HCT116 (cell line): ENCODE results near the gene QRFPR. TPM values are rescaled to one million over a fixed set of nuclear protein-coding genes. Genes with fewer than 3 reads are reported as not detected.

Experiments
- ATAC-seq: fragments of 200-7000 bp; cut with Tn5 transposase; 2 replicates; pipeline ENCODE4 v1.9.1; 2020; ENCODE audit warnings: mild to moderate bottlenecking, moderate library complexity
- BruUV-seq: library from RNA; stranded (reverse); fragments of 400-500 nt; replicated peaks from 2 replicates; lab custom pipeline; 2021; lab: Mats Ljungman, UMichigan
- CTCF ChIA-PET: fragments of 300-600 bp; sonication (Branson Sonifier 250); formaldehyde crosslinking; loops from one replicate; lab custom pipeline; 2021; ENCODE audit warnings: antibody characterized with exemption; lab: Charles Lee
- POLR2A ChIA-PET: fragments of 300-600, 350-600 bp; sonication (Branson Sonifier 250); formaldehyde crosslinking; loops from one replicate; lab custom pipeline; 2021; ENCODE audit warnings: antibody characterized with exemption; lab: Charles Lee
- RAD21 ChIA-PET, 2 experiments: fragments of 300-600 bp; sonication (Branson Sonifier 250); formaldehyde crosslinking; loops; one replicate each; lab custom pipeline; 2023; ENCODE audit warnings: low total read pairs in 2 of 2; ENCODE audit not compliant: uncharacterized antibody in 2 of 2, unreplicated experiment in 2 of 2, low non-redundant PET in 1 of 2; lab: Charles Lee
- DNase-seq: peaks from one replicate; pipeline ENCODE4 v3.0.0-alpha.2; 2010; ENCODE audit warnings: low read depth, low spot score
- H2AFZ ChIP-seq: fragments of 200-600 bp; shearing (Covaris generic), sonication (generic); 2 replicates; pipeline ENCODE4 v1.6.1; 2017; ENCODE audit warnings: low read depth, mixed run types, mixed read lengths, antibody characterized with exemption, low read length; ENCODE audit not compliant: poor library complexity, severe bottlenecking
- H3K27ac ChIP-seq: 2 replicates; pipeline ENCODE4 v1.5.1; 2012; ENCODE audit warnings: low read depth, low read length
- H3K27me3 ChIP-seq: fragments of 200-600 bp; sonication (generic); 2 replicates; pipeline ENCODE4 v1.6.1; 2016; ENCODE audit warnings: mixed run types, low read length, mixed read lengths; ENCODE audit not compliant: insufficient read depth
- H3K36me3 ChIP-seq, 2 experiments: fragments of 200-500 bp in 1 of 2; fragments of 200-600 bp in 1 of 2; sonication (Bioruptor generic) in 1 of 2; sonication (generic) in 1 of 2; 2 replicates each; pipeline versions ENCODE4 v1.5.1 to v1.6.1; 2014 to 2016; ENCODE audit warnings: low read length in 2 of 2, inconsistent platforms in 1 of 2, mixed read lengths in 1 of 2, mixed run types in 1 of 2; ENCODE audit not compliant: insufficient read depth in 2 of 2, control insufficient read depth in 1 of 2
- H3K4me1 ChIP-seq, 2 experiments: fragments of 200-600 bp in 1 of 2; sonication (generic) in 1 of 2; 2 replicates each; pipeline versions ENCODE4 v1.5.1 to v1.6.1; 2012 to 2017; ENCODE audit warnings: low read length in 2 of 2, inconsistent platforms in 1 of 2, mild to moderate bottlenecking in 1 of 2, mixed read lengths in 1 of 2, mixed run types in 1 of 2, moderate library complexity in 1 of 2; ENCODE audit not compliant: insufficient read depth in 2 of 2, control insufficient read depth in 1 of 2
- H3K4me2 ChIP-seq: fragments of 200-600 bp; sonication (generic); 2 replicates; pipeline ENCODE4 v1.6.1; 2017; ENCODE audit warnings: mixed run types, low read length, mixed read lengths
- H3K4me3 ChIP-seq, 2 experiments: fragments of 200-600 bp in 1 of 2; sonication (generic) in 1 of 2; replicated peaks in 1 of 2; 2 replicates each; pipeline ENCODE4 v1.5.1; 2011 to 2016; ENCODE audit warnings: low read length in 2 of 2, control low read depth in 1 of 2, low read depth in 1 of 2, mild to moderate bottlenecking in 1 of 2, mixed read lengths in 1 of 2, mixed run types in 1 of 2
- H3K79me2 ChIP-seq: fragments of 200-600 bp; sonication (generic); 2 replicates; pipeline ENCODE4 v1.6.1; 2017; ENCODE audit warnings: mild to moderate bottlenecking, mixed run types, low read length, moderate library complexity, mixed read lengths; ENCODE audit not compliant: insufficient read depth
- H3K9ac ChIP-seq: fragments of 200-600 bp; sonication (generic); 2 replicates; pipeline ENCODE4 v1.6.1; 2016; ENCODE audit warnings: low read length, mixed read lengths
- H3K9me2 ChIP-seq: fragments of 200-600 bp; sonication (generic), shearing (Covaris generic); 2 replicates; pipeline ENCODE4 v1.6.1; 2017; ENCODE audit warnings: mixed run types, mild to moderate bottlenecking, moderate library complexity; ENCODE audit not compliant: insufficient read depth
- H3K9me3 ChIP-seq, 2 experiments: fragments of 200-500 bp in 1 of 2; fragments of 200-600 bp in 1 of 2; sonication (Bioruptor generic) in 1 of 2; sonication (generic) in 1 of 2; 2 replicates each; pipeline ENCODE4 v1.6.1; 2014 to 2017; ENCODE audit warnings: low read length in 2 of 2, mixed read lengths in 2 of 2, inconsistent platforms in 1 of 2, low read depth in 1 of 2, mild to moderate bottlenecking in 1 of 2, mixed run types in 1 of 2, moderate library complexity in 1 of 2; ENCODE audit not compliant: control insufficient read depth in 1 of 2, insufficient read depth in 1 of 2
- H4K20me1 ChIP-seq: fragments of 200-600 bp; sonication (generic), shearing (Covaris generic); 2 replicates; pipeline ENCODE4 v1.6.1; 2017; ENCODE audit warnings: mixed run types, mild to moderate bottlenecking, moderate library complexity; ENCODE audit not compliant: insufficient read depth
- CBX3 ChIP-seq: IDR thresholded peaks from 2 replicates; pipeline ENCODE4 v1.6.1; 2012; ENCODE audit warnings: low read depth
- CEBPB ChIP-seq: IDR thresholded peaks from 2 replicates; pipeline ENCODE4 v1.6.1; 2012; ENCODE audit warnings: low read depth
- CTCF ChIP-seq, 3 experiments: fragments of 200-600 bp in 1 of 3; sonication (generic) in 1 of 3; IDR thresholded peaks in 2 of 3; conservative IDR thresholded peaks in 1 of 3; 2 replicates each; pipeline ENCODE4 v1.5.1; 2012 to 2017; ENCODE audit warnings: low read depth in 2 of 3, low read length in 2 of 3, antibody characterized with exemption in 1 of 3, borderline replicate concordance in 1 of 3, control low read depth in 1 of 3, mild to moderate bottlenecking in 1 of 3, mixed read lengths in 1 of 3, mixed run types in 1 of 3, moderate library complexity in 1 of 3; ENCODE audit not compliant: insufficient read depth in 1 of 3
- ELF1 ChIP-seq: IDR thresholded peaks from 2 replicates; pipeline ENCODE4 v1.6.1; 2012; ENCODE audit warnings: low read depth, borderline replicate concordance
- EZH2 ChIP-seq: fragments of 200-600 bp; sonication (generic); IDR thresholded peaks from 2 replicates; pipeline ENCODE4 v1.6.1; 2017; ENCODE audit warnings: antibody characterized with exemption, mixed run types
- EZH2phosphoT487 ChIP-seq: fragments of 200-600 bp; IDR thresholded peaks from 2 replicates; pipeline ENCODE4 v1.6.1; 2018; ENCODE audit warnings: antibody characterized with exemption, borderline replicate concordance
- FOSL1 ChIP-seq: IDR thresholded peaks from 2 replicates; pipeline ENCODE4 v1.6.1; 2012; ENCODE audit warnings: low read depth
- JUND ChIP-seq: IDR thresholded peaks from 2 replicates; pipeline ENCODE4 v1.6.1; 2012
- POLR2A ChIP-seq: IDR thresholded peaks from 2 replicates; pipeline ENCODE4 v1.7.0; 2011; ENCODE audit warnings: borderline replicate concordance; ENCODE audit not compliant: insufficient read depth, insufficient read length; ENCODE audit errors: extremely low read depth
- POLR2AphosphoS5 ChIP-seq: IDR thresholded peaks from 2 replicates; pipeline ENCODE4 v1.6.1; 2011; ENCODE audit warnings: mild to moderate bottlenecking, low read depth, low read length, moderate library complexity
- RAD21 ChIP-seq: IDR thresholded peaks from 2 replicates; pipeline ENCODE4 v1.6.1; 2012; ENCODE audit warnings: low read depth, mild to moderate bottlenecking
- REST ChIP-seq: IDR thresholded peaks from 2 replicates; pipeline ENCODE4 v1.6.1; 2012; ENCODE audit warnings: low read depth
- SP1 ChIP-seq: IDR thresholded peaks from 2 replicates; pipeline ENCODE4 v1.6.1; 2012; ENCODE audit warnings: low read depth
- TCF7L2 ChIP-seq: IDR thresholded peaks from 2 replicates; pipeline ENCODE4 v1.7.0; 2011; ENCODE audit warnings: borderline replicate concordance, inconsistent platforms; ENCODE audit not compliant: insufficient read depth, insufficient read length; ENCODE audit errors: extremely low read depth
- ZNF274 ChIP-seq: fragments of 200-500 bp; sonication (Bioruptor generic); IDR thresholded peaks from 2 replicates; pipeline ENCODE4 v1.6.1; 2014; ENCODE audit warnings: mild to moderate bottlenecking, low read depth, low read length, inconsistent platforms
- intact Hi-C: fragments of 100-400 bp; cut with micrococcal nuclease; formaldehyde crosslinking; loops from 2 replicates; pipeline ENCODE4 v1.10.0; 2022
- total RNA-seq: library from RNA; stranded (reverse); gene quantifications from one replicate; pipeline ENCODE4 v1.2.1, GENCODE V29; 2021; ENCODE audit not compliant: unreplicated experiment
- TF ChIP-seq, protein P1 (sequence below): IDR thresholded peaks from 2 replicates; pipeline ENCODE4 v1.6.1; 2012
- TF ChIP-seq, protein P2 (sequence below): IDR thresholded peaks from 2 replicates; pipeline ENCODE4 v1.6.1; 2011; ENCODE audit warnings: mild to moderate bottlenecking, low read length, moderate library complexity; ENCODE audit not compliant: insufficient replicate concordance; ENCODE audit errors: extremely low read depth

The QRFPR gene
- total RNA-seq, 1 experiment from 2014 or later: not detected

- Histone ChIP-seq H3K9me2 (no peaks in the 10 kb centered on the region), H4K20me1 (no peaks in the 10 kb centered on the region), H3K27ac (no peak overlapping the region), H3K79me2 (no peaks in the 10 kb centered on the region), H3K4me3 (no peak overlapping the region), H3K4me2 (no peak overlapping the region), H2AFZ (no peak overlapping the region), H3K27me3 (no peaks in the 10 kb centered on the region), H3K9ac (no peak overlapping the region), H3K4me1 (peaks cover 4 to 23% of the 10 kb centered on the region in 2 experiments; a peak in 3 of 4 replicates), H3K36me3 (no peaks in the 10 kb centered on the region), H3K9me3 (no peaks in the 10 kb centered on the region)
- ChIA-PET RAD21 (no interaction called here), CTCF (interaction anchor here (1.1 kb wide), 1 partner anchor 8 kb away, joined by 4 read pairs; no protein-coding TSS in a partner anchor), POLR2A (no interaction called here)
- ATAC-seq (no peak), DNase-seq (no peak)
- TF ChIP-seq, protein P1, sequence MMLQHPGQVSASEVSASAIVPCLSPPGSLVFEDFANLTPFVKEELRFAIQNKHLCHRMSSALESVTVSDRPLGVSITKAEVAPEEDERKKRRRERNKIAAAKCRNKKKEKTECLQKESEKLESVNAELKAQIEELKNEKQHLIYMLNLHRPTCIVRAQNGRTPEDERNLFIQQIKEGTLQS: no peak
- TF ChIP-seq JUND: no peak
- TF ChIP-seq TCF7L2: no peak
- TF ChIP-seq CBX3: no peak
- TF ChIP-seq POLR2A: no peak
- TF ChIP-seq ELF1: no peak
- no peak for TF ChIP-seq CEBPB
- TF ChIP-seq SP1: no peak
- TF ChIP-seq EZH2phosphoT487: no peak
- TF ChIP-seq, protein P2, sequence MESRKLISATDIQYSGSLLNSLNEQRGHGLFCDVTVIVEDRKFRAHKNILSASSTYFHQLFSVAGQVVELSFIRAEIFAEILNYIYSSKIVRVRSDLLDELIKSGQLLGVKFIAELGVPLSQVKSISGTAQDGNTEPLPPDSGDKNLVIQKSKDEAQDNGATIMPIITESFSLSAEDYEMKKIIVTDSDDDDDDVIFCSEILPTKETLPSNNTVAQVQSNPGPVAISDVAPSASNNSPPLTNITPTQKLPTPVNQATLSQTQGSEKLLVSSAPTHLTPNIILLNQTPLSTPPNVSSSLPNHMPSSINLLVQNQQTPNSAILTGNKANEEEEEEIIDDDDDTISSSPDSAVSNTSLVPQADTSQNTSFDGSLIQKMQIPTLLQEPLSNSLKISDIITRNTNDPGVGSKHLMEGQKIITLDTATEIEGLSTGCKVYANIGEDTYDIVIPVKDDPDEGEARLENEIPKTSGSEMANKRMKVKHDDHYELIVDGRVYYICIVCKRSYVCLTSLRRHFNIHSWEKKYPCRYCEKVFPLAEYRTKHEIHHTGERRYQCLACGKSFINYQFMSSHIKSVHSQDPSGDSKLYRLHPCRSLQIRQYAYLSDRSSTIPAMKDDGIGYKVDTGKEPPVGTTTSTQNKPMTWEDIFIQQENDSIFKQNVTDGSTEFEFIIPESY: no peak
- TF ChIP-seq EZH2: no peak
- TF ChIP-seq REST: no peak
- TF ChIP-seq RAD21: no peak
- no peak for TF ChIP-seq FOSL1
- no peak for TF ChIP-seq ZNF274
- no peak for TF ChIP-seq POLR2AphosphoS5
- no peak for TF ChIP-seq CTCF (IDR thresholded peaks at IDR 0.05 in 2 of 3, conservative IDR thresholded peaks at IDR 0.05 in 1 of 3; ENCODE audit: borderline replicate concordance in 1 of 3, insufficient read depth in 1 of 3, low read depth in 2 of 3, low read length in 2 of 3)
- no TSS peak for BruUV-seq
- intact Hi-C loops: no loop called here
These were observed 1.5 kb downstream of the QRFPR start for GRCh38 chr4:121379276-121379675.
